KBM-7 (cell line): ENCODE data around the gene TBC1D22A.
"Not testable (repeated sequence)": the region's sequence is repeated elsewhere in the genome, so short reads cannot be mapped to it uniquely, and the experiment has no call there.

Experiments
- DNase-seq: peaks from one replicate; pipeline ENCODE4 v3.0.0-alpha.2; 2015
- in situ Hi-C: fragments of 300-500 bp; cut with MboI; formaldehyde crosslinking; loops from 2 replicates; pipeline ENCODE4 v1.14.3; 2020; ENCODE audit warnings: low sequenced_read_pairs, low pct_unique_long_range_greater_than_20kb, mixed read lengths

Gene TBC1D22A

GRCh38 chr22:46762238-46763050, at the start of gene TBC1D22A:
TBC1D22A (plus strand) TSS chr22:46762650; CDS start chr22:46762787, 137 bp downstream.
- peak; percentile 96 for DNase-seq
- in situ Hi-C loops: no loop called here

GRCh38 chr22:46714550-46714949, 47.9 kb upstream of the TBC1D22A start:
- in situ Hi-C loops: no loop called here
- DNase-seq: no peak

GRCh38 chr22:46719921-46720320, 42.5 kb upstream of the TBC1D22A start:
- in situ Hi-C loops: no loop called here
- no peak for DNase-seq

GRCh38 chr22:46721501-46722085, 40.9 kb upstream of the TBC1D22A start:
- DNase-seq: no peak
- in situ Hi-C loops: no loop called here

GRCh38 chr22:46723882-46724281, 38.6 kb upstream of the TBC1D22A start:
- in situ Hi-C loops: no loop called here
- no peak for DNase-seq

- DNase-seq: no peak
- in situ Hi-C loops: no loop called here
Observed at GRCh38 chr22:46725096-46725495, 37.4 kb upstream of the TBC1D22A start.

GRCh38 chr22:46726066-46726985, 36.1 kb upstream of the TBC1D22A start:
- DNase-seq: no peak
- in situ Hi-C loops: no loop called here

GRCh38 chr22:46726986-46727317, 35.5 kb upstream of the TBC1D22A start:
- DNase-seq: no peak

GRCh38 chr22:46727813-46728364, 34.6 kb upstream of the TBC1D22A start:
- in situ Hi-C loops: no loop called here
- DNase-seq: no peak

More at GRCh38 chr22:46726986-46727317, 35.5 kb upstream of the TBC1D22A start:
- in situ Hi-C loops: no loop called here

- DNase-seq: no peak
- in situ Hi-C loops: no loop called here
Observed at GRCh38 chr22:46728470-46728869, 34.0 kb upstream of the TBC1D22A start.

- no peak for DNase-seq
- in situ Hi-C loops: no loop called here
Observed at GRCh38 chr22:46730568-46731245, 31.7 kb upstream of the TBC1D22A start.

- in situ Hi-C loops: no loop called here
- DNase-seq: no peak
Observed at GRCh38 chr22:46731246-46732040, 31.0 kb upstream of the TBC1D22A start.

- in situ Hi-C loops: no loop called here
- DNase-seq: no peak
Observed at GRCh38 chr22:46732041-46732379, 30.4 kb upstream of the TBC1D22A start.

GRCh38 chr22:46732513-46732912, 29.9 kb upstream of the TBC1D22A start:
- no peak for DNase-seq
- in situ Hi-C loops: no loop called here

GRCh38 chr22:46734213-46734722, 28.2 kb upstream of the TBC1D22A start:
- DNase-seq, in situ Hi-C loops: not testable (repeated sequence)

GRCh38 chr22:46734830-46735453, 27.5 kb upstream of the TBC1D22A start:
- DNase-seq: peak; percentile 78
- in situ Hi-C loops: no loop called here

GRCh38 chr22:46735747-46736608, 26.5 kb upstream of the TBC1D22A start:
- DNase-seq: no peak
- in situ Hi-C loops: no loop called here
